ENCODE results near the gene FGGY.
"Not testable (repeated sequence)": the region's sequence is repeated elsewhere in the genome, so short reads cannot be mapped to it uniquely, and the experiment has no call there.

FGGY gene

DNA sequence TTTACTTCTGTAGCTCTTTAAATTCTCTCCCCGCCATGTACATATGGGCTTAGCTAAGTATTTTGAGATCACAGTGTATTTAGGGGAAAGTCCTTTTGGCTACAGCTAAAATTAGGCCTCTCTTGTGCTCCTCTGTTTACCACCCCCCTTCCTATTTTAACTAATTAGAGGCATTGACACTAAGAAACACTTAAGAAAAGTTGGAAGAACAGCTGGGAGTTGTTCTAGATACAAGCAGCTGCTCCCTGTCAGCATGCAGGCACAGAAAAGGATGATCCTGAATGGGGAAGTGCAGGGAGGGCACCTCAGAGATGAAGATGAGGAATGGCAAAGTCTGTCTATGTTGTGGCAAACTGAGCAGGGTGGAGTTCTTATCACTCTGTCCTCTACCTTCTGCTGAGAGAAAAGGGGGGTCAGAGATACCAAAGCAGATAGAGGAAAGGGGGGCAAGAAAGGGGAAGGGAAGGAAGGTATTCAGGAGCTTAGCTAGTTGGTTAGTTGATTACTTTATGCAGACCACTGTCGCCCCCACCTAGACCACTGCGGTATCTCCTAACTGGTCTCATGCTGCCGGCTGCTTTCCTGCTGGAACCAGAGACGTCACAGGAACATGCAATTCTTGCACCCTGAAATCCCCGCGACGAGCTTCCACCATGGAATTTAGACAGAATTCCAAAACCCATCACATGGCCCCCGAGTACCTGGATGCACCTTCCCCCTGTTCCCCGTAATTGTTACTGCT lies 435.5 kb downstream of the FGGY start:
- DNase-seq (ENCODE audit: low read depth): no peak
- in situ Hi-C loops (cut with HindIII; ENCODE audit: low sequenced_read_pairs): no loop called here
- H3K4me3 ChIP-seq (ENCODE audit: low read depth, low read length): no peak overlapping the region
- TF ChIP-seq, protein P1, sequence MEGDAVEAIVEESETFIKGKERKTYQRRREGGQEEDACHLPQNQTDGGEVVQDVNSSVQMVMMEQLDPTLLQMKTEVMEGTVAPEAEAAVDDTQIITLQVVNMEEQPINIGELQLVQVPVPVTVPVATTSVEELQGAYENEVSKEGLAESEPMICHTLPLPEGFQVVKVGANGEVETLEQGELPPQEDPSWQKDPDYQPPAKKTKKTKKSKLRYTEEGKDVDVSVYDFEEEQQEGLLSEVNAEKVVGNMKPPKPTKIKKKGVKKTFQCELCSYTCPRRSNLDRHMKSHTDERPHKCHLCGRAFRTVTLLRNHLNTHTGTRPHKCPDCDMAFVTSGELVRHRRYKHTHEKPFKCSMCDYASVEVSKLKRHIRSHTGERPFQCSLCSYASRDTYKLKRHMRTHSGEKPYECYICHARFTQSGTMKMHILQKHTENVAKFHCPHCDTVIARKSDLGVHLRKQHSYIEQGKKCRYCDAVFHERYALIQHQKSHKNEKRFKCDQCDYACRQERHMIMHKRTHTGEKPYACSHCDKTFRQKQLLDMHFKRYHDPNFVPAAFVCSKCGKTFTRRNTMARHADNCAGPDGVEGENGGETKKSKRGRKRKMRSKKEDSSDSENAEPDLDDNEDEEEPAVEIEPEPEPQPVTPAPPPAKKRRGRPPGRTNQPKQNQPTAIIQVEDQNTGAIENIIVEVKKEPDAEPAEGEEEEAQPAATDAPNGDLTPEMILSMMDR (IDR thresholded peaks at IDR 0.05; ENCODE audit: low read depth, low read length, missing control alignments): no peak

DNA sequence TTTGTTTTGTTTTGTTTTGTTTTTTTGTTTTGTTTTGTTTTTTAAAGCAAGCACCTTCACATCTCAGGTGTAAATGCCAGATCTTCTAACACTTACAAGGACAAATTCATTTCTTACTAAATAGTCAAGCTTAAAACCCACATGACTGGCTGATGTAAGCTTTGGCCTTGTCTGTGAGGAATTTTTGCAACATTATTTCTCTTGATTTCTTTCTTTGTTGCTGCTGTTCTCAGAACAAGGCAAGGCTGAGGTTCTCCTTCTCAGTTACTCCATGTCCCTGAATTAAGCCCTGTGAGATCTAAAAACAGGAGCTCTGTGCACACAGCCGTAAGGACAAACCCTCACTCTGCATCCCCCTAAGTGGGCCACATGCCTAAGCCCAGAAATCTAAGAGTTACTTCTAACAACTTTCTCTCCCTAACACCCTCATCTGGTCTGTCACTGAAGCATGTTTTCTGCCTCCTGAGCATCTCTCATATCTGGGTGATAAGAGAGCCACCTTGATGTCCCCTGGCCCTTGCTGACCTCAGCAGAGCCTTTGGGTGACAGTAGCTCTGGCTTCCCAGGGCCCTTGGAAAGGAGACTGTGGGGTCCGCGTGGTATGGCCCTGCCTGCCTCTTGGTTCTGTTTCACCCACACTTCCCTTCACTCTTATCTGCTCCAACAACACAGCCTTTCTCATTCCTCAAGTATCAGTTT lies 436.7 kb downstream of the FGGY start:
- DNase-seq (ENCODE audit: low read depth): no peak
- in situ Hi-C loops (cut with HindIII; ENCODE audit: low sequenced_read_pairs): no loop called here
- H3K4me3 ChIP-seq (ENCODE audit: low read depth, low read length): no peak overlapping the region
- TF ChIP-seq, protein P1 (IDR thresholded peaks at IDR 0.05; ENCODE audit: low read depth, low read length, missing control alignments): no peak

DNA sequence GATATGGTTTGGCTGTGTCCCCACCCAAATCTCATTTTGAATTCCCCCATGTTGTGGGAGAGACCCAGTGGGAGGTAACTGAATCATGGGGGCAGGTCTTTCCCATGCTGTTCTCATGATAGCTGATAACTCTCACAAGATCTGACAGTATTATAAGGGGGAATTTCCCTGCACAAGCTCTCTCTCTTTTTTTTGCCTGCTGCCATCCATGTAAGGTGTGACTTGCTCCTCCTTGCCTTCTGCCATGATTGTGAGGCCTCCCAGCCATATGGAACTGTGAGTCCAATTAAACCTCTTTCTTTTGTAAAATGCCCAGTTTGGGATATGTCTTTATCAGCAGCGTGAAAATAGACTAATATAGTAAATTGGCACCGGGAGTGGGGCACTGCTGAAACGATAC lies 439.0 kb downstream of the FGGY start:
- in situ Hi-C loops (cut with HindIII; ENCODE audit: low sequenced_read_pairs); DNase-seq (ENCODE audit: low read depth); H3K4me3 ChIP-seq (ENCODE audit: low read depth, low read length): not testable (repeated sequence)

DNA sequence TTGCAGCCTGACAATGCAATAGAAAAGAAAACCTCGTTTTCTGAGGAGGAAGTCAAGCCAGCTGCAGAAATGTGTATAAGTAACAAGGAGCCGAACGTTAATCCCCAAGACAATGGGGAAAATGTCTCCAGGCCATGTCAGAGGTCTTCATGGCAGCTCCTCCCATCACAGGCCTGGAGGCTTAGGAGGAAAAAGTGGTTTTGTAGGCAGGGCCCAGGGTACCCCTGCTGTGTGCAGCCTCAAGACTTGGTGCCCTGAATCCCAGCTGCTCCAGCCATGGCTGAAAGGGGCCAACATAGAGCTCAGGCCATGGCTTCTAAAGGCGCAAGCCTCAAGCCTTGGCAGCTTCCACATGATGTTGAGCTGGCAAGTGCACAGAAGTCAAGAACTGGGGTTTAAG lies 439.9 kb downstream of the FGGY start:
- TF ChIP-seq, protein P1 (IDR thresholded peaks at IDR 0.05; ENCODE audit: low read depth, low read length, missing control alignments): no peak
- in situ Hi-C loops (cut with HindIII; ENCODE audit: low sequenced_read_pairs): no loop called here

DNA sequence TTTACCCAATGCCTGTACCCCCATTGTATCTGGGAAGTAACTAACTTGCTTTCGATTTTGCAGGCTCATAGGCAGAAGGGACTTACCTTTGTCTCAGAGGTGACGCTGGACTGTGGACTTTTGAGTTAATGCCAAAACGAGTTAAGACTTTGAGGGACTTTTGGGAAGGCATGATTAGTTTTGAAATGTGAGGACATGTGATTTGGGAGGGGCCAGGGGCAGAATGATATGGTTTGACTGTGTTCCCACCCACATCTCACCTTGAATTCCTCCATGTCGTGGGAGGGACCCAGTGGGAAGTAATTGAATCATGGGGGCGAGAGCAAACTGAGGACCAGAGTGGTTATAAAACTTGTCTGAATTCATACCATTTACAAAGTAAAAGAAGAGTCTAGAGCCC lies 440.7 kb downstream of the FGGY start:
- no peak for DNase-seq (ENCODE audit: low read depth)
- no peak overlapping the region for H3K4me3 ChIP-seq (ENCODE audit: low read depth, low read length)
- TF ChIP-seq, protein P1 (IDR thresholded peaks at IDR 0.05; ENCODE audit: low read depth, low read length, missing control alignments): no peak
- in situ Hi-C loops (cut with HindIII; ENCODE audit: low sequenced_read_pairs): no loop called here

More for the DNA sequence above, 439.9 kb downstream of the FGGY start:
- no peak for DNase-seq (ENCODE audit: low read depth)
- no peak overlapping the region for H3K4me3 ChIP-seq (ENCODE audit: low read depth, low read length)

DNA sequence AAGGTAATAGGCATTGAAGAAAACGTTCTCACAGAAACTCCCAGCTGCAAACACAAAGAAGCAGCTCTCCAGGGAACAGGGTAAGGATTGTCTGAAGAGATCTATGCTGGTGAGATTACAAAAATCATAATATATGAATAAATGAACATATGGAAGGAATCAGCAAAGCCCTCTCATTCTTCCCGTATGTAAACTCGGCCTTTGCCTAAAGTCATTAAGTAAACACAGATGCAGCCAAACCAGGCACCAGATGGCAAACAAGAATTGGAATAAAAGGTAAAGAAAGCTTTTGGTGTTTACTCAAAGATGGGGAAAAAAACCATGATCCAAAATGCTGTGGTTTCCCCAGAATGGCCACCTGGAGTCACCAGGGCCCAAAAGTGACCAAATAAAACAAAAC lies 441.3 kb downstream of the FGGY start:
- in situ Hi-C loops (cut with HindIII; ENCODE audit: low sequenced_read_pairs): no loop called here
- peak; percentile 89 for DNase-seq (ENCODE audit: low read depth)
- H3K4me3 ChIP-seq (ENCODE audit: low read depth, low read length): no peak overlapping the region
- TF ChIP-seq, protein P1 (IDR thresholded peaks at IDR 0.05; ENCODE audit: low read depth, low read length, missing control alignments): no peak

DNA sequence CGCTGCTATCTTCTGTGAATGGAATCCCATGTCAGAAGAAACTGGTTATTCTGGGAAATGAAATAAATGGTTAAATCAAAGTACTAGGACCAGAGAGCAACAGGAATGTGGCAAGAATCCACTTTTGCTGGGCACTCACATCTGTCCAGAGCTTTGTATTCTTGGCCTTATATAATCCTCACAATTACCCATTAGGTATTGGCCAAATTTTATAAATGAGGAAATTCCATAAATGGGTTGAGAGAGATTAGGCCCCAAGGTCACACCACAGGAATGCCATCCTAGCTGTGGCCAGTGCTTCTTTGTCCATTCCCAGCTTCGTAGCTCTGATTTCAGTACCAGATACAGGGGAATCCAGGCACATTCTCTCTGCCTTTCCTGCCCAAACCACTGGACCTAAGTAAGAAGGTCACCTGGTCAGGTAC lies 441.7 kb downstream of the FGGY start:
- H3K4me3 ChIP-seq (ENCODE audit: low read depth, low read length): no peak overlapping the region

More for the DNA sequence above, 441.7 kb downstream of the FGGY start:
- in situ Hi-C loops (cut with HindIII; ENCODE audit: low sequenced_read_pairs): no loop called here
- DNase-seq (ENCODE audit: low read depth): peak; percentile 90
- TF ChIP-seq, protein P1 (IDR thresholded peaks at IDR 0.05; ENCODE audit: low read depth, low read length, missing control alignments): no peak
